Right lobe of liver (tissue), 6 donors: Measurements from ENCODE around the gene TNK1. TPM values are rescaled to one million over a fixed set of nuclear protein-coding genes. Genes with fewer than 3 reads are reported as not detected.
"Not testable (repeated sequence)": the region's sequence is repeated elsewhere in the genome, so short reads cannot be mapped to it uniquely, and the experiment has no call there.

ENCODE experiments used
- ATAC-seq, 4 donors: fragments of 200-7000 bp; cut with Tn5 transposase; one replicate each; pipeline ENCODE4 v1.9.1; 2020; ENCODE audit warnings: mild to moderate bottlenecking in 4 of 4, moderate library complexity in 4 of 4
- DNase-seq, 3 donors: peaks; one replicate each; pipeline ENCODE4 v3.0.0-alpha.2; 2020
- H3K27ac ChIP-seq, 3 donors: fragments of 200-600 bp; one replicate each; pipeline ENCODE4 v1.8.0; 2022
- H3K27me3 ChIP-seq, 2 donors: fragments of 200-600 bp; one replicate each; pipeline ENCODE4 v1.8.0; 2022
- H3K36me3 ChIP-seq, 4 donors: fragments of 200-600 bp; sonication (generic) in 1 of 4; one replicate each; pipeline versions ENCODE4 v1.5.1 to v1.8.0; 2017 to 2022; ENCODE audit warnings: control low read depth in 1 of 4
- H3K4me1 ChIP-seq, 4 donors: fragments of 200-600 bp; sonication (generic) in 1 of 4; one replicate each; pipeline versions ENCODE4 v1.5.1 to v1.8.0; 2017 to 2022; ENCODE audit warnings: control low read depth in 1 of 4
- H3K4me3 ChIP-seq, 3 donors: fragments of 200-600 bp; one replicate each; pipeline ENCODE4 v1.8.0; 2022
- H3K9me3 ChIP-seq, 4 donors: fragments of 200-600 bp; sonication (generic) in 1 of 4; one replicate each; pipeline versions ENCODE4 v1.5.1 to v1.8.0; 2017 to 2022; ENCODE audit warnings: control low read depth in 1 of 4
- CTCF ChIP-seq, 4 donors: fragments of 200-600 bp in 3 of 4; fragments of 450-650 bp in 1 of 4; IDR thresholded peaks; one replicate each; pipeline versions ENCODE4 v1.5.1 to v1.8.0; 2016 to 2022; ENCODE audit warnings: antibody characterized with exemption in 4 of 4, mild to moderate bottlenecking in 2 of 4
- POLR2A ChIP-seq: fragments of 450-650 bp; IDR thresholded peaks from one replicate; pipeline ENCODE4 v1.6.1; 2017; ENCODE audit warnings: antibody characterized with exemption, mild to moderate bottlenecking
- WGBS: methylation state at CpG from one replicate; pipeline ENCODE4 v1.1.6; 2018; ENCODE audit warnings: low coverage, low lambda C conversion rate; ENCODE audit not compliant: insufficient coverage; ENCODE audit errors: missing lambda C conversion rate; 5-methylcytosine and 5-hydroxymethylcytosine counted together
- intact Hi-C, 2 donors: fragments of 100-400 bp; cut with DNase I; formaldehyde crosslinking; loops; one replicate each; pipeline versions ENCODE4 v1.11.2 to v1.14.1; 2022
- total RNA-seq, 6 experiments: library from RNA; depleted of rRNA in 2 of 6; stranded (reverse); fragments of >200 nt in 2 of 6; fragmentation: NEBNext Ultra II Directional in 3 of 6; extraction: Animal tissue kit (Norgen Biotek cat#: 25700) in 3 of 6; gene quantifications; one replicate each; pipeline versions ENCODE4 v1.1.0 to v1.2.4, GENCODE V29; 2016 to 2023
- donor health status: DM: no; HTN: yes; CAD: no.
- donor health status: DM: no; HTN: no; CAD: no.
- donor health status: DM: no; HTN: no; CAD: no.
- donor health status: DM: no; HTN: yes; CAD: no.
- donor health status: DM: no; HTN: yes; CAD: no.

The TNK1 gene
- total RNA-seq, 6 experiments from 2014 or later, result 2.9 to 5.1 (median 4.0) TPM

DNA sequence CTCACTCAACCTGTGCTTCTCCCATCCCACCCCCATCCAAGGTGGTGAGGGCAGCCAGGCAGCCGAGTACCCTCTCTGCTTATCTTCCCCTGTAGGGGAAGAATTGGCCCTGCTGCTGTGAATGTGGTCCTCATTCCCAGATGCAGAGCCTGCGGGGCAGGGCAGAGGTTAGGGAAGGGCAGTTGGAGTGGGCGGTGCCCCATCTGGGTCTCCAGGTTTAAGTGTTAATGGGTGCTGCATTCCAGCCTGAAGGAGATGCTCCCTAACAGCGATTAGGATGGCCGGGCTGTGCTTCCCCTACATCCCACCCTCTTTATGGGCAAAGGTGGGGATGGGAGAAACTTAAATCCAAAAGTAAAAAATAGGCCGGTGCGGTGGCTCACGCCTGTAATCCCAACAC, 13.8 kb upstream of the TNK1 start:
- no peaks in the 10 kb centered on the region for H3K36me3 ChIP-seq
- no peak overlapping the region for H3K27ac ChIP-seq
- TF ChIP-seq POLR2A (no peak), CTCF (IDR thresholded peaks at IDR 0.05) (no peak)
- no peaks in the 10 kb centered on the region for H3K4me1 ChIP-seq
- H3K4me3 ChIP-seq, result no peak overlapping the region
- DNase-seq, result no peak
- no peaks in the 10 kb centered on the region for H3K27me3 ChIP-seq
- H3K9me3 ChIP-seq, result no peaks in the 10 kb centered on the region
- ATAC-seq, result peak in 1 of 4 donors; percentile 32
- intact Hi-C loops, result no loop called here
- 100% methylated on average over 2 of the region's 8 CpGs for WGBS

GRCh38 chr17:7367918-7368598, 12.8 kb upstream of the TNK1 start:
- Histone ChIP-seq H3K27me3 (no peaks in the 10 kb centered on the region), H3K4me3 (no peak overlapping the region), H3K27ac (no peak overlapping the region), H3K9me3 (no peaks in the 10 kb centered on the region), H3K4me1 (no peaks in the 10 kb centered on the region), H3K36me3 (no peaks in the 10 kb centered on the region)
- intact Hi-C loops, result no loop called here
- WGBS, result 58% methylated on average over 9 of the region's 13 CpGs
- no peak for TF ChIP-seq CTCF (IDR thresholded peaks at IDR 0.05)
- TF ChIP-seq POLR2A, result no peak
- DNase-seq (no peak), ATAC-seq (no peak)

DNA sequence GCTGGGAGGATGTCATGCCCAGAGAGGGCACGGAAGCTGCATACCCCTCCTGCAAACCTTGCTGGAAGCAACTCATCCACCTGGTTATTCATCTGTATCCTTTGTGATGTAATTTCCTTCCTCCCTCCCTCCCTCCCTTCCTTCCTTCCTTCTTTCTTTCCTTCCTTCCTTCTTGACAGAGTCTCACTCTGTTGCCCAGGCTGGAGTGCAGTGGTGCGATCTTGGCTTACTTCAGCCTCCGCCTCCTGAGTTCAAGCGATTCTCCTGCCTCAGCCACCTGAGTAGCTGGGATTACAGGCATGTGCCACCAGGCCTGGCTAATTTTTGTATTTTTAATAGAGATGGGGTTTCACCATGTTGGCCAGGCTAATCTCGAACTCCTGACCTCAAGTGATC, 12.3 kb upstream of the TNK1 start:
- DNase-seq, H3K27ac ChIP-seq, H3K4me3 ChIP-seq, H3K9me3 ChIP-seq, H3K4me1 ChIP-seq, intact Hi-C loops, H3K36me3 ChIP-seq, H3K27me3 ChIP-seq, ATAC-seq: not testable (repeated sequence)
- WGBS, result 82% methylated on average over 5 of the region's 5 CpGs

DNA sequence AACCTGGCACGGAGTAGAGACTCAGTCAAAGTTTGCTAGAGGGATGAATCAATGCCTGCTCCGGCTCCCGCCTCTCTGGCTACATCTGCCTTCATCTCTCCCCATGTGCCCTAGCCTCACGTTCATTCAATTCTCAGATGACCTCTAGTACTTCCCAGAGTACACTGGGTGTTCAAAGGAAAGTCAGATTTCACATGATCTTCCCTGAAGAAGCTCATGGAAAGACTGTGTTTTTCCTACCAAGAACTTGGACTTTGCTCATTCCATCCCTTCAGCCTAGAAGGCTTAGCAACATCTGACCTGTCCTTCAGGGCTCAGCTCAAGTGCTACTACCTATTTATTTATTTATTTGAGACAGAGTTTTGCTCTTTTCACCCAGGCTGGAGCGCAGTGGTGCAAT, 11.1 kb upstream of the TNK1 start:
- H3K4me1 ChIP-seq, result no peaks in the 10 kb centered on the region
- intact Hi-C loops, result no loop called here
- H3K27ac ChIP-seq, result no peak overlapping the region
- WGBS, result 74% methylated on average over 4 of the region's 5 CpGs
- no peak for ATAC-seq
- TF ChIP-seq POLR2A (no peak), CTCF (IDR thresholded peaks at IDR 0.05) (no peak)
- DNase-seq, result no peak
- H3K9me3 ChIP-seq, result no peaks in the 10 kb centered on the region
- H3K4me3 ChIP-seq, result no peak overlapping the region
- no peaks in the 10 kb centered on the region for H3K36me3 ChIP-seq
- H3K27me3 ChIP-seq, result no peaks in the 10 kb centered on the region

DNA sequence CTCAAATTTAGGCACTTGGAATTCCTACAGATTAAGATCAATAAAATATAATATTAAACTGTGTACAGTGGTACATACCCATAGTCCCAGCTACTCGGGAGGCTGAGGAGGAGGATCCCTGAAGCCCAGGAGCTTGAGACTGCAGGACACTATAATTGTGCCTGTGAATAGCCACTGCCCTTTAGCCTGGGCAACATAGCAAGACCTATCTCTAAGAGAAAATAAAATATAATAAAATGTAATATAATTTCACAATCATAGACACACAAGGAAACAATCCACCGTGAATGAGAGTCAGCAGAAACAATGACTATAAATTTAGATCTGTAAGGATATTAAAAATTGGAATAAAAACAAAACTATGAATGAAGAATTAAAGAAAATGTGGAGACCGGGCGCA, 10.0 kb upstream of the TNK1 start:
- intact Hi-C loops, result no loop called here
- TF ChIP-seq POLR2A (no peak), CTCF (IDR thresholded peaks at IDR 0.05) (no peak)
- no peaks in the 10 kb centered on the region for H3K27me3 ChIP-seq
- WGBS, result 87% methylated on average over 4 of the region's 4 CpGs
- H3K9me3 ChIP-seq, result no peaks in the 10 kb centered on the region
- no peak for DNase-seq
- H3K4me1 ChIP-seq, result no peaks in the 10 kb centered on the region
- no peak overlapping the region for H3K27ac ChIP-seq
- H3K4me3 ChIP-seq, result no peak overlapping the region
- no peak for ATAC-seq
- no peaks in the 10 kb centered on the region for H3K36me3 ChIP-seq
